PC-3 (cell line): ENCODE measurements around the gene CMTM4. TPM values are rescaled to one million over a fixed set of nuclear protein-coding genes. Genes with fewer than 3 reads are reported as not detected.
"Not testable (repeated sequence)": the region's sequence is repeated elsewhere in the genome, so short reads cannot be mapped to it uniquely, and the experiment has no call there.

ENCODE experiments used
- ATAC-seq: fragments of 200-7000 bp; cut with Tn5 transposase; 2 replicates; pipeline ENCODE4 v1.9.1; 2020; ENCODE audit warnings: mild to moderate bottlenecking, moderate library complexity
- BruUV-seq: library from RNA; stranded (reverse); fragments of 400-500 nt; replicated peaks from 2 replicates; lab custom pipeline; 2021; lab: Mats Ljungman, UMichigan
- CTCF ChIA-PET: fragments of 300-600 bp; sonication (Branson Sonifier 250); formaldehyde crosslinking; loops from one replicate; lab custom pipeline; 2022; ENCODE audit warnings: antibody characterized with exemption; lab: Charles Lee
- POLR2A ChIA-PET: fragments of 300-600 bp; sonication (Branson Sonifier 250); formaldehyde crosslinking; loops from one replicate; lab custom pipeline; 2022; ENCODE audit warnings: antibody characterized with exemption; ENCODE audit not compliant: unreplicated experiment; lab: Charles Lee
- DNase-seq: peaks from one replicate; pipeline ENCODE4 v3.0.0-alpha.2; 2015
- H2AFZ ChIP-seq: fragments of 300-600 bp; sonication (generic); 2 replicates; pipeline ENCODE4 v1.6.0; 2016; ENCODE audit warnings: antibody characterized with exemption, low read length
- H3F3A ChIP-seq: fragments of 300-600 bp; sonication (generic); one replicate; pipeline ENCODE4 v1.6.0; 2017; ENCODE audit warnings: antibody characterized with exemption, low read length, control low read depth, mild to moderate bottlenecking; ENCODE audit not compliant: unreplicated experiment
- H3K27ac ChIP-seq: fragments of 300-600 bp; sonication (generic); 2 replicates; pipeline ENCODE4 v1.5.1; 2016; ENCODE audit warnings: mild to moderate bottlenecking, low read length
- H3K27me3 ChIP-seq: fragments of 300-600 bp; sonication (generic); 2 replicates; pipeline ENCODE4 v1.6.1; 2016; ENCODE audit warnings: low read length, mixed read lengths
- H3K36me3 ChIP-seq: fragments of 300-600 bp; sonication (generic); 2 replicates; pipeline ENCODE4 v1.6.1; 2016; ENCODE audit warnings: low read depth, mixed run types, low read length, mixed read lengths
- H3K4me1 ChIP-seq: fragments of 300-600 bp; sonication (generic); 2 replicates; pipeline ENCODE4 v1.5.1; 2016; ENCODE audit warnings: low read length; ENCODE audit not compliant: insufficient read depth
- H3K4me2 ChIP-seq: fragments of 300-600 bp; sonication (generic); 2 replicates; pipeline ENCODE4 v1.6.0; 2016; ENCODE audit warnings: low read length
- H3K4me3 ChIP-seq: fragments of 300-600 bp; sonication (generic); 2 replicates; pipeline ENCODE4 v1.5.1; 2016; ENCODE audit warnings: mild to moderate bottlenecking, low read length, mixed read lengths
- H3K79me2 ChIP-seq: fragments of 300-600 bp; sonication (generic); 2 replicates; pipeline ENCODE4 v1.6.1; 2017; ENCODE audit warnings: low read length, mixed read lengths
- H3K9ac ChIP-seq: fragments of 300-600 bp; sonication (generic); 2 replicates; pipeline ENCODE4 v1.6.0; 2016; ENCODE audit warnings: mild to moderate bottlenecking, low read length
- H3K9me2 ChIP-seq: fragments of 300-600 bp; sonication (generic); replicated peaks from 2 replicates; pipeline ENCODE4 v1.6.1; 2016; ENCODE audit warnings: mixed run types, low read length, mixed read lengths
- H3K9me3 ChIP-seq: fragments of 300-600 bp; sonication (generic); 2 replicates; pipeline ENCODE4 v1.6.1; 2016; ENCODE audit warnings: low read length, mixed read lengths
- H4K20me1 ChIP-seq: fragments of 300-600 bp; sonication (generic); 2 replicates; pipeline ENCODE4 v1.6.1; 2016; ENCODE audit warnings: low read length, mixed read lengths
- CTCF ChIP-seq: fragments of 300-600 bp; sonication (generic); conservative IDR thresholded peaks from 2 replicates; pipeline ENCODE4 v1.5.1; 2017; ENCODE audit warnings: antibody characterized with exemption, low read depth, mild to moderate bottlenecking, low read length
- EZH2 ChIP-seq: fragments of 300-600 bp; sonication (generic); IDR thresholded peaks from one replicate; pipeline ENCODE4 v1.6.1; 2017; ENCODE audit warnings: antibody characterized with exemption, mild to moderate bottlenecking, low read length; ENCODE audit not compliant: unreplicated experiment
- EZH2phosphoT487 ChIP-seq: fragments of 300-600 bp; sonication (generic); IDR thresholded peaks from 2 replicates; pipeline ENCODE4 v1.6.1; 2018; ENCODE audit warnings: mild to moderate bottlenecking, antibody characterized with exemption, low read length, borderline replicate concordance
- intact Hi-C: fragments of 100-400 bp; cut with micrococcal nuclease; formaldehyde crosslinking; loops from 2 replicates; pipeline ENCODE4 v1.9.0; 2023
- total RNA-seq: library from RNA; depleted of rRNA; stranded (reverse); fragments of >200 nt; gene quantifications from 2 replicates; pipeline ENCODE4 v1.2.3, GENCODE V29; 2014; rRNA removed

Gene CMTM4
- total RNA-seq, 1 experiment from 2014 or later, result 16.9 TPM

- CTCF ChIA-PET, result no interaction called here
- no peak overlapping the region for H3K4me2 ChIP-seq
Observed at GRCh38 chr16:66568355-66568754, 128.2 kb downstream of the CMTM4 start.

GRCh38 chr16:66567270-66567669 lies 129.3 kb downstream of the CMTM4 start:
- BruUV-seq, H3F3A ChIP-seq, H4K20me1 ChIP-seq, POLR2A ChIA-PET, H3K9me2 ChIP-seq, DNase-seq, H3K36me3 ChIP-seq, ATAC-seq, H3K9me3 ChIP-seq, H3K79me2 ChIP-seq, intact Hi-C loops, H3K9ac ChIP-seq, H3K4me3 ChIP-seq, H3K27ac ChIP-seq, H3K4me2 ChIP-seq, CTCF ChIA-PET, H3K27me3 ChIP-seq, H2AFZ ChIP-seq: not testable (repeated sequence)
- H3K4me1 ChIP-seq, result peaks cover 12% of the 10 kb centered on the region

More at GRCh38 chr16:66568355-66568754, 128.2 kb downstream of the CMTM4 start:
- no peak for DNase-seq
- no TSS peak for BruUV-seq
- Histone ChIP-seq H3K9ac (no peak overlapping the region), H3K36me3 (no peaks in the 10 kb centered on the region), H4K20me1 (no peaks in the 10 kb centered on the region), H3F3A (no peaks in the 10 kb centered on the region), H3K4me3 (no peak overlapping the region), H3K9me2 (no peaks in the 10 kb centered on the region), H3K4me1 (peaks cover 12% of the 10 kb centered on the region), H3K9me3 (no peaks in the 10 kb centered on the region), H3K27ac (no peak overlapping the region), H3K79me2 (no peaks in the 10 kb centered on the region), H2AFZ (no peak overlapping the region), H3K27me3 (no peaks in the 10 kb centered on the region)
- TF ChIP-seq EZH2phosphoT487 (no peak), CTCF (no peak), EZH2 (no peak)
- intact Hi-C loops, result no loop called here
- POLR2A ChIA-PET, result no interaction called here
- no peak for ATAC-seq

- H3K36me3 ChIP-seq, result no peaks in the 10 kb centered on the region
- BruUV-seq, result no TSS peak
- no peak within 1 kb of the TSS for H3K4me2 ChIP-seq
- no peaks in the 10 kb centered on the region for H4K20me1 ChIP-seq
- H3K4me1 ChIP-seq, result peaks cover 12% of the 10 kb centered on the region
- no peak within 1 kb of the TSS for H3K9ac ChIP-seq
- CTCF ChIA-PET, result no interaction called here
- TF ChIP-seq EZH2phosphoT487 (no peak), EZH2 (no peak), CTCF (no peak)
- intact Hi-C loops, result no loop called here
- ATAC-seq, result no peak
- H3K9me3 ChIP-seq, result no peaks in the 10 kb centered on the region
- no peaks in the 10 kb centered on the region for H3K27me3 ChIP-seq
- DNase-seq, result no peak
- H3F3A ChIP-seq, result no peaks in the 10 kb centered on the region
- POLR2A ChIA-PET, result no interaction called here
- H3K79me2 ChIP-seq, result no peaks in the 10 kb centered on the region
- H2AFZ ChIP-seq, result no peak within 1 kb of the TSS
- no peaks in the 10 kb centered on the region for H3K9me2 ChIP-seq
- H3K4me3 ChIP-seq, result no peak within 1 kb of the TSS
- H3K27ac ChIP-seq, result no peak within 1 kb of the TSS
Observed at GRCh38 chr16:66566051-66566901, 130.3 kb downstream of the CMTM4 start, which contains the start of gene CMTM1. TSS of gene CMTM1 (plus strand) at chr16:66566439. CDS start at chr16:66566514, 75 bp downstream.

Other genes with a start within 250 kb of the CMTM4 start
- 8.3 and 14.1 TPM in 2 replicates for gene TK2, start 146.6 kb downstream of the CMTM4 start, total RNA-seq
- 47.9 and 49.7 TPM in 2 replicates for gene CKLF, start 144.2 kb downstream of the CMTM4 start, total RNA-seq
- gene CMTM1, start 130.3 kb downstream of the CMTM4 start, total RNA-seq, result 0.92 and 1.4 TPM in 2 replicates
- not detected in 2 replicates for gene CMTM2, start 117.3 kb downstream of the CMTM4 start, total RNA-seq
- 6.4 and 9.5 TPM in 2 replicates for gene CMTM3, start 92.0 kb downstream of the CMTM4 start, total RNA-seq
- gene DYNC1LI2, start 54.9 kb upstream of the CMTM4 start, total RNA-seq, result 63.9 and 82.8 TPM in 2 replicates
- 0.23 TPM in 1 of 2 replicates, not detected in the other for gene TERB1, start 104.8 kb upstream of the CMTM4 start, total RNA-seq
- 55.1 and 82.3 TPM in 2 replicates for gene NAE1, start 134.2 kb upstream of the CMTM4 start, total RNA-seq
- gene CA7, start 147.7 kb upstream of the CMTM4 start, total RNA-seq, result not detected in 2 replicates
- 2.8 and 12.7 TPM in 2 replicates for gene PDP2, start 183.8 kb upstream of the CMTM4 start, total RNA-seq
- not detected in 2 replicates for gene CDH16, start 222.1 kb upstream of the CMTM4 start, total RNA-seq
- gene RRAD, start 228.8 kb upstream of the CMTM4 start, total RNA-seq, result 1.2 and 2.8 TPM in 2 replicates
- gene CIAO2B, start 237.7 kb upstream of the CMTM4 start, total RNA-seq, result 147 and 172 TPM in 2 replicates
- gene CES2, start 238.8 kb upstream of the CMTM4 start, total RNA-seq, result 15.3 and 15.8 TPM in 2 replicates